Stimulated activated naive CD8-positive, alpha-beta T cell treated with anti-CD3 and anti-CD28 coated beads, Interleukin-15, amount 100 ng/mL, for 72 hours (primary cell): Measurements from ENCODE around the gene UCN.
"Not testable (repeated sequence)": the region's sequence is repeated elsewhere in the genome, so short reads cannot be mapped to it uniquely, and the experiment has no call there.

Experiments used
- ATAC-seq: fragments of 150-1000 bp; cut with Tn5 transposase; 2 replicates; pipeline ENCODE4 v1.10.0; 2021; ENCODE audit warnings: mild to moderate bottlenecking, moderate library complexity
- DNase-seq, 2 donors: peaks; one replicate each; pipeline ENCODE4 v3.0.0; 2021 to 2022
- H3K27ac Mint-ChIP-seq, 2 donors: one replicate each; pipeline ENCODE4 v1.8.0; 2022; ENCODE audit warnings: mild to moderate bottlenecking in 2 of 2, mixed read lengths in 2 of 2, moderate library complexity in 2 of 2
- H3K27me3 Mint-ChIP-seq: one replicate; pipeline ENCODE4 v1.8.0; 2022; ENCODE audit warnings: mixed read lengths
- H3K4me1 Mint-ChIP-seq: one replicate; pipeline ENCODE4 v1.8.0; 2022; ENCODE audit warnings: mild to moderate bottlenecking, mixed read lengths
- H3K4me3 Mint-ChIP-seq, 2 donors: one replicate each; pipeline ENCODE4 v1.8.0; 2022; ENCODE audit warnings: mild to moderate bottlenecking in 2 of 2, mixed read lengths in 2 of 2, moderate library complexity in 1 of 2
- H3K9me3 Mint-ChIP-seq, 2 donors: one replicate each; pipeline ENCODE4 v1.8.0; 2022; ENCODE audit warnings: mixed read lengths in 2 of 2

Gene UCN

GRCh38 chr2:27322766-27323595 lies 14.7 kb upstream of the UCN start, which contains the start of gene MPV17:
TSS of gene MPV17 (minus strand) at chr2:27323097. CDS start at chr2:27322517, 580 bp downstream.
- DNase-seq (peak; percentile 73 to 86), ATAC-seq (peak; percentile 98)
- Mint-ChIP-seq H3K4me1 (peaks cover 19% of the 10 kb centered on the region), H3K4me3 (peak within 1 kb of the TSS; percentile 97 to 99), H3K9me3 (no peaks in the 10 kb centered on the region), H3K27ac (peak within 1 kb of the TSS; percentile 99), H3K27me3 (no peaks in the 10 kb centered on the region)

GRCh38 chr2:27322301-27322765 lies 14.1 kb upstream of the UCN start:
- peak overlapping the region; percentile 97 to 99 for H3K4me3 Mint-ChIP-seq
- H3K27me3 Mint-ChIP-seq: no peaks in the 10 kb centered on the region
- no peaks in the 10 kb centered on the region for H3K9me3 Mint-ChIP-seq
- peaks cover 19% of the 10 kb centered on the region for H3K4me1 Mint-ChIP-seq
- H3K27ac Mint-ChIP-seq: peak overlapping the region; percentile 74 to 99
- DNase-seq (peak in 1 of 2 donors; percentile 26), ATAC-seq (peak; percentile 54)

DNA sequence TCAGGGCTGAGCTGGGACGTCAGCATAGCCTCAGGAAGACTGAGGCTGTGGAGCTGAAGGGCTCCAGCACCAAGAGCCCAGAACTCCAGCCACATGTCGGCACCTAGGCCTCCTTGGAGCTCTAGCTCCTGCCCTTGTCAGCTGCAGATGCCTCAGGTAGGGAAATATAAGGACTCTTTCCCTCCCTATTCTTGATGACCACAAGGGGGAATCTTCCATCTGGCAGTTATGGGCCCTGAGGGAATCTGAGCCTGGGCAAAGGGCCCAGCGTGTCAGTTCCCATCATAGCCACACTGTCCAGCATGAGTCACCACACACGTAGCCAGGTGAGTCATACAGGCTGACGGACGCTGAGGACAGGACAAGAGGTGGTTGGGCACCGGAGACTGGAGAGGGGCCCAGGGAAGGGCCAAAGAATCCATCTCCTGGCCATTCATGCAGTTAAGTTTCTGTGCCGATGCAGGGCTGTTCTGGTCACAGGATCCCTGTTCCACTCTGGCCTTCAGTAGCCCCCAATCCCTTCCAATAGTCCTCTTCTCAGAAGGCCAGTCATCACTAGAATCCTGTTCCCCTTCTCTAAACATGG lies 12.8 kb upstream of the UCN start:
- H3K4me3 Mint-ChIP-seq: no peak overlapping the region
- peaks cover 19% of the 10 kb centered on the region for H3K4me1 Mint-ChIP-seq
- H3K27me3 Mint-ChIP-seq: no peaks in the 10 kb centered on the region
- H3K27ac Mint-ChIP-seq: no peak overlapping the region
- H3K9me3 Mint-ChIP-seq: no peaks in the 10 kb centered on the region
- DNase-seq (no peak), ATAC-seq (no peak)

- H3K9me3 Mint-ChIP-seq, H3K27me3 Mint-ChIP-seq, H3K27ac Mint-ChIP-seq, ATAC-seq, H3K4me3 Mint-ChIP-seq, DNase-seq: not testable (repeated sequence)
- peaks cover 19% of the 10 kb centered on the region for H3K4me1 Mint-ChIP-seq
These were observed 11.6 kb upstream of the UCN start for GRCh38 chr2:27319839-27320238.

DNA sequence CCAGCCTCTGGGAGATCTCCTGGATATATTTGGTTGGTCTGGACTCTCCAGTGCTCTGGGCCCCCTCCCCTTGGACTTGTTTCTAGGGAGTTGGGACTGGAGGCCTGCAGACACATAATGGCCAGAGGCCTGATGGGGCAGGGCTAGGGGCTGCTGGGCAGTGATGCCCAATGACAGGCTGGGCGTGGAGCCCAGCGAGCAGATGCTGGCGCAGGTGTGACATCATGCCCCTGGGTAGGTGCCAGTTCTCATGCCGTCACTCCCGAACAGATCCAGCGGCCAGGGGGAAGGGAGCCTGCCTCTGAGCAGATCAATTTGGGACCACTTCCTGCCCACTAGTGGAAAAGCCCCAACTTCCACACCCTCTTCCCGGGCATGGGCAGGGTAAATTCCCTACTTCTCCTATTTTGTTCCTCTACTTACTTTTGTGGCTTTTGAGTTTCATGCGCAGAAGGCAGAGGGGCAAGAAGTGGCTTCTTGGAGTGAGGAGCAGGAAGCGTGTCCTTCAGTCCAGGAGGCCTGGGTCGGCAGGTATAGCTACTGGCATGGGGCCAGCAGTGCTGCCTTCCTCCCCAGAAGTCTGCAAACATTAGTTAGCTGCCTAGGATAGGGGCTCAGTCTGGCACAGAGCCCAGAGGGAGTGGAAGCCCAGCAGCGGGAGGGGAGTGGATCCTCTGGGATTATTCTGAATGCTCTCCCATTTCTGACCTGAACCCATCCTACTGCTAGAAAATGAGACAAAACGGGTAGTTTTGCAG lies 8.6 kb upstream of the UCN start:
- no peak for ATAC-seq
- H3K4me3 Mint-ChIP-seq: no peak overlapping the region
- H3K27ac Mint-ChIP-seq: peak overlapping the region in 1 of 2 donors; percentile 48
- H3K4me1 Mint-ChIP-seq: peaks cover 8% of the 10 kb centered on the region
- H3K27me3 Mint-ChIP-seq: no peaks in the 10 kb centered on the region
- no peak for DNase-seq
- no peaks in the 10 kb centered on the region for H3K9me3 Mint-ChIP-seq

DNA sequence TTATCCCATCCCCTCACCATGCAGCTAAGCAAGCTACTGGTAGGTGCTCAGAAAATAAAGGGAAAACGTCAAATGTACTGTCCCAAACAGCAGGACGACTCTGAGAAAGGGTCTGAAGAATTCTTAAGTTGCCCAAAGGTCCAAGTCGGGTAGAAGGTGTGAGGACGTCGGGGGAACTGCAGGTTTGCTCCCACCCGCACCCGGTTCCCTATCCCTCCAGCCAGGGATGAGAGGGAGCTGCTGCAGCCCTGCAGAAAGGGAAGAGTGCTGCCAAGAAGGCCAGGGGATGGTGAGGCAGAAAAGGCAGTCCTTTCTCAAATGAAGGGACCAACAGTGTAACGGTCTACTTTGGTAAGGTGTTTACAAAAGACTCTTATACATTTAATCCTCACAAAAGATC lies 6.9 kb upstream of the UCN start:
- Mint-ChIP-seq H3K27ac (no peak overlapping the region), H3K9me3 (no peaks in the 10 kb centered on the region), H3K27me3 (no peaks in the 10 kb centered on the region), H3K4me1 (no peaks in the 10 kb centered on the region), H3K4me3 (no peak overlapping the region)
- DNase-seq: no peak
- no peak for ATAC-seq

DNA sequence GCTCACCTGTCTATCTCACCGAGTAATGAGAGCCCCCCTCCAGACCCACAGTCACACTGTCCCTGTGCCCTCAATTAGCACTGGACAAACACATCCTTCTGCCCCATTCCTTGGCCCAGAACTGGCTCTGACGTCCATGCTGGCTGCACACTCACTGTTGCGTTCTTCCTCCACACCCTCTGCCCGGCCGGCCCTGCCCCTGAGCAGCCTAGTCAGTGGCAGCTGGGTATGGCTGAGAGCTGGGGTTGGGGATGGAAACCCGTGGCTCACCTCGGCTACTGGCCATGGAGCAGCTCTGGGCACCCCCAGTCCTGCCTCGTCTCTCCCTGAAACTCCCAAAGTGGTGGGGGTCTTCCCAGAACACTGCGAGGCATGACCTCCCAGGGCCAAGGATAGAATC lies 6.5 kb upstream of the UCN start:
- H3K4me1 Mint-ChIP-seq: no peaks in the 10 kb centered on the region
- no peak overlapping the region for H3K4me3 Mint-ChIP-seq
- no peak for ATAC-seq
- no peaks in the 10 kb centered on the region for H3K27me3 Mint-ChIP-seq
- no peaks in the 10 kb centered on the region for H3K9me3 Mint-ChIP-seq
- H3K27ac Mint-ChIP-seq: no peak overlapping the region
- DNase-seq: no peak

- ATAC-seq: no peak
- Mint-ChIP-seq H3K9me3 (no peaks in the 10 kb centered on the region), H3K4me1 (no peaks in the 10 kb centered on the region), H3K27me3 (no peaks in the 10 kb centered on the region), H3K27ac (no peak overlapping the region), H3K4me3 (no peak overlapping the region)
- DNase-seq: no peak
These were observed 5.8 kb upstream of the UCN start for GRCh38 chr2:27313882-27314645.

- Mint-ChIP-seq H3K9me3 (no peaks in the 10 kb centered on the region), H3K4me1 (peaks cover 3% of the 10 kb centered on the region), H3K27ac (no peak overlapping the region), H3K4me3 (no peak overlapping the region), H3K27me3 (peaks cover 4% of the 10 kb centered on the region)
- ATAC-seq (no peak), DNase-seq (no peak)
These were observed 3.9 kb upstream of the UCN start for GRCh38 chr2:27312152-27312551.

- Mint-ChIP-seq H3K4me1 (peaks cover 16% of the 10 kb centered on the region), H3K4me3 (no peak overlapping the region), H3K27me3 (peaks cover 29% of the 10 kb centered on the region), H3K27ac (no peak overlapping the region), H3K9me3 (no peaks in the 10 kb centered on the region)
- ATAC-seq (no peak), DNase-seq (no peak)
These were observed 1.4 kb upstream of the UCN start for GRCh38 chr2:27309651-27310050.

- no peaks in the 10 kb centered on the region for H3K9me3 Mint-ChIP-seq
- peaks cover 20% of the 10 kb centered on the region for H3K4me1 Mint-ChIP-seq
- H3K4me3 Mint-ChIP-seq: peak overlapping the region; percentile 69 to 79
- DNase-seq (no peak), ATAC-seq (peak; percentile 4)
- peaks cover 33% of the 10 kb centered on the region for H3K27me3 Mint-ChIP-seq
- H3K27ac Mint-ChIP-seq: no peak overlapping the region
These were observed 493 bp downstream of the UCN start for GRCh38 chr2:27307545-27308358.

GRCh38 chr2:27307287-27307544 lies 1.0 kb downstream of the UCN start:
- H3K27ac Mint-ChIP-seq: no peak overlapping the region
- peaks cover 22% of the 10 kb centered on the region for H3K4me1 Mint-ChIP-seq
- H3K4me3 Mint-ChIP-seq: peak overlapping the region; percentile 69 to 79
- H3K27me3 Mint-ChIP-seq: peaks cover 33% of the 10 kb centered on the region
- no peaks in the 10 kb centered on the region for H3K9me3 Mint-ChIP-seq
- DNase-seq: no peak
- no peak for ATAC-seq

DNA sequence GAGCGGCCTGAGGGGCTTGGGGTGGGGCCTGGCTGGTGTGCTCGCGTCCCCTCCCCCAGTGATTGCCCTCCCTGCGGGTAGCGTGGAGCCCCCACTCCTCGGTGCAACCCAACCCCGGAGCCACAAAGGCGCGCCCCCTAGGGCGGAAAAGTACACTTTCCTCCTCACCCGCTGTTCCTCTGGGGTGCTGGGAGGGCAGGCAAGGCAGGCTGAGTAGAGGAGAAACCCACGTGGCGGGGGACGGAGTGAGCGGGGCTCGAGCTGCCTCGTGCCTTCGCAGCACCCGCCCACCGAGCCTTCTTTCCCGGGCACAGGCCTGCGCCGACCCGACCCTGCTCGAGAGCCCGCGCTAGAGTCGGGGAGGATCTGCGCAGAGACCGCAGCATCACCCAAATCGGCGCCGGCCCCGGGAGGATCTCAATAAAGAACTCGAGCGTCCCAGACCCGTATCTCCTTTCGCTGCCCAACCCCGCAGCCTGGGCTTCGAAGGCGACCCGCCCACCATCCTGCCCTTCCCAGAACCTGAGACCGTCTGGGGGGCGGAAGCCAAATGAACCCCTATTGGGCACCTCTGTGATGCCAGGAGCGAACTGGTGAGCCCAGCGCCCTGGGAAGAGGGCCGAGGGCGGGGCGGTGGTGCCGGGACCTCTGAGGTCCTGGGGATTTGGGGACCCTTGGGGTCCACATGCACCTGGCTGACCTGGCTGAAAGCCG lies 1.5 kb downstream of the UCN start:
- Mint-ChIP-seq H3K27me3 (peaks cover 33% of the 10 kb centered on the region), H3K27ac (peak overlapping the region in 1 of 2 donors; percentile 34), H3K4me1 (peaks cover 22% of the 10 kb centered on the region), H3K4me3 (peak overlapping the region; percentile 69 to 79), H3K9me3 (no peaks in the 10 kb centered on the region)
- DNase-seq: peak; percentile 37 to 38
- ATAC-seq: peak; percentile 63

DNA sequence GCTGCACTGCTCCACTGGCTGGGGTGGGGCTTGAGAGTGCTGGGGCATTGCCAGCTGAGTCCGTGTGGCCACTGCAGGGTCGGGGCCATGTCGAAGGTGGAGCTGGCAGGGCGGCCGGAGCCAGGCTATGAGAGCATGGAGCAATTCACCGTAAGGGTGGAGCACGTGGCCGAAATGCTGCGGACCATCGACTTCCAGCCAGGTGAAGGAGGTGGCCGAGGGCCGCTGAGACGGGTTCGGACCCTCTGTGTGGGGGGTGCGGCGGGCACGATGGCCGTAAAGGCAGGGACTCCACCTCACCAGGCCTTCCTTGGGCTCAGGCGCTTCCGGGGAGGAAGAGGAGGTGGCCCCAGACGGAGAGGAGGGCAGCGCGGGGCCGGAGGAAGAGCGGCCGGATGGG lies 2.1 kb downstream of the UCN start:
- H3K9me3 Mint-ChIP-seq: no peaks in the 10 kb centered on the region
- peak overlapping the region in 1 of 2 donors; percentile 48 for H3K27ac Mint-ChIP-seq
- peak; percentile 39 for ATAC-seq
- peaks cover 22% of the 10 kb centered on the region for H3K4me1 Mint-ChIP-seq
- peaks cover 33% of the 10 kb centered on the region for H3K27me3 Mint-ChIP-seq
- peak in 1 of 2 donors; percentile 32 for DNase-seq
- H3K4me3 Mint-ChIP-seq: peak overlapping the region; percentile 66 to 79
